BJ (cell line): ENCODE measurements around the gene COL18A1. TPM values are rescaled to one million over a fixed set of nuclear protein-coding genes. Genes with fewer than 3 reads are reported as not detected.
"Not testable (repeated sequence)": the region's sequence is repeated elsewhere in the genome, so short reads cannot be mapped to it uniquely, and the experiment has no call there.

Source experiments
- CTCF ChIA-PET: fragments of 350-600 bp; formaldehyde crosslinking; extraction: SDS; loops from one replicate; lab custom pipeline; 2021; ENCODE audit warnings: antibody characterized with exemption, inconsistent platforms; lab: Yijun Ruan, JAX
- POLR2A ChIA-PET: fragments of 300-600 bp; sonication (Branson Sonifier 250); formaldehyde crosslinking; extraction: SDS; loops from one replicate; lab custom pipeline; 2021; ENCODE audit warnings: antibody characterized with exemption; lab: Charles Lee
- DNase-seq: peaks from one replicate; pipeline ENCODE4 v3.0.0-alpha.2; 2011; ENCODE audit warnings: low read depth
- H3K27me3 ChIP-seq: 2 replicates; pipeline ENCODE4 v1.6.0; 2011; ENCODE audit warnings: low read length; ENCODE audit not compliant: control insufficient read depth, insufficient read depth
- H3K36me3 ChIP-seq: 2 replicates; pipeline ENCODE4 v1.5.1; 2011; ENCODE audit warnings: low read length; ENCODE audit not compliant: control insufficient read depth, insufficient read depth
- H3K4me3 ChIP-seq: 2 replicates; pipeline ENCODE4 v1.5.1; 2011; ENCODE audit warnings: low read depth, mild to moderate bottlenecking, control low read depth, low read length
- polyA plus RNA-seq: library from polyadenylated mRNA; depleted of rRNA; stranded (reverse); fragments of >200 nt; gene quantifications from 2 replicates; pipeline ENCODE4 v1.2.3, GENCODE V29; 2011
- TF ChIP-seq, protein P1 (sequence below): IDR thresholded peaks from 2 replicates; pipeline ENCODE4 v1.5.1; 2011; ENCODE audit warnings: low read depth, mild to moderate bottlenecking, control low read depth, inconsistent platforms, low read length, moderate library complexity; ENCODE audit not compliant: insufficient read depth

Gene COL18A1
- polyA plus RNA-seq, 1 experiment: 99.7 TPM

DNA sequence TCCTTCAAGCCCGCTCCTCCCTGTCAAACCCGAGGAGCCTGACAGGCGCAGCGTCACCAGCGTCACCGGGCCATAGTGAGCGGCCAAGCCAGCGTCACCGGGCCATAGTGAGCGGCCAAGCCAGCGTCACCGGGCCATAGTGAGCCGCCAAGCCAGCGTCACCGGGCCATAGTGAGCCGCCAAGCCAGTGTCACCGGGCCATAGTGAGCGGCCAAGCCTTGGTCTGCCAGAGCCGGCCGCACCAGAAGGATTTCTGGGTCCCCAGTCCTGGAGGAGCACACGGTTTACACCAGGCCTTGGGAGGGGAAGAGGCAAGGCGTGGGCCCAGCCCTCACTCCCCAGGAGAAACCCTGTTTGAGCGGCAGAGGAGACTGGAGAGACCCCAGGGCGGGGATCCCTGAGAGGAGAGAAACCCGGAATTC lies 39.8 kb upstream of the COL18A1 start:
- no peak for DNase-seq
- ChIA-PET CTCF (interaction anchor here (1.0 kb wide), 1 partner anchor 57 kb away, joined by 4 read pairs; no protein-coding TSS in a partner anchor), POLR2A (no interaction called here)
- Histone ChIP-seq H3K27me3 (no peaks in the 10 kb centered on the region), H3K4me3 (no peak overlapping the region), H3K36me3 (no peaks in the 10 kb centered on the region)
- TF ChIP-seq, protein P1, sequence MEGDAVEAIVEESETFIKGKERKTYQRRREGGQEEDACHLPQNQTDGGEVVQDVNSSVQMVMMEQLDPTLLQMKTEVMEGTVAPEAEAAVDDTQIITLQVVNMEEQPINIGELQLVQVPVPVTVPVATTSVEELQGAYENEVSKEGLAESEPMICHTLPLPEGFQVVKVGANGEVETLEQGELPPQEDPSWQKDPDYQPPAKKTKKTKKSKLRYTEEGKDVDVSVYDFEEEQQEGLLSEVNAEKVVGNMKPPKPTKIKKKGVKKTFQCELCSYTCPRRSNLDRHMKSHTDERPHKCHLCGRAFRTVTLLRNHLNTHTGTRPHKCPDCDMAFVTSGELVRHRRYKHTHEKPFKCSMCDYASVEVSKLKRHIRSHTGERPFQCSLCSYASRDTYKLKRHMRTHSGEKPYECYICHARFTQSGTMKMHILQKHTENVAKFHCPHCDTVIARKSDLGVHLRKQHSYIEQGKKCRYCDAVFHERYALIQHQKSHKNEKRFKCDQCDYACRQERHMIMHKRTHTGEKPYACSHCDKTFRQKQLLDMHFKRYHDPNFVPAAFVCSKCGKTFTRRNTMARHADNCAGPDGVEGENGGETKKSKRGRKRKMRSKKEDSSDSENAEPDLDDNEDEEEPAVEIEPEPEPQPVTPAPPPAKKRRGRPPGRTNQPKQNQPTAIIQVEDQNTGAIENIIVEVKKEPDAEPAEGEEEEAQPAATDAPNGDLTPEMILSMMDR: no peak

DNA sequence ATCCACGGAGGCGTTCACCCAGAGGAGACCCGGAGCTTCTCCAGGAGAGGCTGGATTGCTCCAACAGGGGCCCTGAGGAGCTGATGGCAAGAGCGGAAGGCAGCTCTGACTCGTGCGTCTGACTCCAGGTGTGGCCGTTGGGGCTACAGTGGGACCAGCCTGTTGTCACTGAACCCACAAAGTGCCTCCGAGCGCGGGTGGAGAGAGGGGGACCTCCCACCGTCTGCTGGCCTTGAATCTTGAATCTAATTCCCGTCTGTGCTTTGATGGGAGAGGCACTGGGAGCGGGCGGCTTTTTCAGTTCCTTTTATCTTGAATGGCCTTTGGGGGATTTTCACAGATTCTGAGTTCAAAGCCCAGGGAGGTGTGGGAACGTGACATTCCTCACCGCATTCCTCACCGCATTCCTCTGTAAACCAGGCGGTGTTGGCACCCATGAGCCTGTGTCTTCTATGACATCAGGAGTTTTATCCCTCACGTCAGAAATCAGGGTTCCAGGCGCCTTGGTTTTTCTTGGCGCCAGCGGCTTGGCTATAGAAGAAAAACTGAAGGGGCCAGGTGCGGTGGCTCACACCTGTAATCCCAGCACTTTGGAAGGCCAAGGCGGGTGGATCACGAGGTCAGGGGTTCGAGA lies 39.2 kb upstream of the COL18A1 start:
- H3K4me3 ChIP-seq: no peak overlapping the region
- H3K36me3 ChIP-seq: no peaks in the 10 kb centered on the region
- TF ChIP-seq, protein P1: no peak
- POLR2A ChIA-PET: no interaction called here
- DNase-seq: no peak
- CTCF ChIA-PET: no interaction called here
- no peaks in the 10 kb centered on the region for H3K27me3 ChIP-seq

DNA sequence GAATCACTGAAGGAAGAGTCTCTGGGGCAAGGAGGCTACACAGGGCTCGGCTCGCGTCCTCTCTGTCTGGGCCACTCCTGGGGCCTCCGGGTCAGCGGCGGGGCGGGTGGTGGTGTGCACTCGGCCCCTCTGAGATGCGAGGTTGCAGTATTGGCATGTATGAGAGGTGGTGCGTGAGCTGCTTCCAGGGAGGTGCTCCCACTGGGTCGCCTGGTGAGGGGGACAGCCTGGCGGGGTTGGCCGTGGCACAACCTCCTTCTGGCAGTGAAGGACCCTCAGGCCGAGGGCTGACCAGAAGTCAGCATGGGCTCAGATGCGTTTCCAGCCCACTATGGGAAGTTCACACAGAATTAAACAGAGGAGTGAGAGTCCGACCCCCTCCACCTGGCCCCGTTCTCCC lies 38.5 kb upstream of the COL18A1 start:
- TF ChIP-seq, protein P1: no peak
- Histone ChIP-seq H3K4me3 (no peak overlapping the region), H3K27me3 (no peaks in the 10 kb centered on the region), H3K36me3 (no peaks in the 10 kb centered on the region)
- ChIA-PET POLR2A (no interaction called here), CTCF (interaction anchor here (1.5 kb wide), 1 partner anchor 20 kb away, joined by 4 read pairs; no protein-coding TSS in a partner anchor)
- DNase-seq: no peak

DNA sequence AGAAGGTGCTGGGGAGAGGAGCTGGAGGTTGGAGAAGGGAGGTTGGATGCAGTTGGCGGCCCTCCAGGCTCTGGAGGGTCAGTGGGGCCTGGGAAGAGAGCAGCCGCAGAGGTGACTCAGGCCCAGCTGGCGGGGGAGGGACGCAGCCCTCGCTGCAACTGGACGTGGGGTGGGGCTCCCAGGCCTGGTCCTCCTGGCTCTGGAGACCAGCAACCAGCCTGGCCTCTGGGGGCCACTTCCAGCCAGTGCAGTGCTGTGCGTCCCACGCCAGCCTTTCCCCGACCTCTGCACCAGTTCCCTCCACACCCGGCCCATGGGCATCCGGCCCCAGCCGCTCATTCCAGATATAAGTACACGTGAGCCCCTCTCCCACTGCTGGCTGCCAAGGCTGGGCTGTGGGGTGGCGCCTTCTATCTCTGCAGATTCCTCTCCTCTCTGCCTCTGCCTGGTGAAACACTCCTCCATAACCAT lies 38.0 kb upstream of the COL18A1 start:
- H3K36me3 ChIP-seq: no peaks in the 10 kb centered on the region
- no peak for DNase-seq
- no peaks in the 10 kb centered on the region for H3K27me3 ChIP-seq
- ChIA-PET POLR2A (no interaction called here), CTCF (interaction anchor here (1.5 kb wide), 1 partner anchor 20 kb away, joined by 4 read pairs; no protein-coding TSS in a partner anchor)
- TF ChIP-seq, protein P1: no peak
- H3K4me3 ChIP-seq: no peak overlapping the region

DNA sequence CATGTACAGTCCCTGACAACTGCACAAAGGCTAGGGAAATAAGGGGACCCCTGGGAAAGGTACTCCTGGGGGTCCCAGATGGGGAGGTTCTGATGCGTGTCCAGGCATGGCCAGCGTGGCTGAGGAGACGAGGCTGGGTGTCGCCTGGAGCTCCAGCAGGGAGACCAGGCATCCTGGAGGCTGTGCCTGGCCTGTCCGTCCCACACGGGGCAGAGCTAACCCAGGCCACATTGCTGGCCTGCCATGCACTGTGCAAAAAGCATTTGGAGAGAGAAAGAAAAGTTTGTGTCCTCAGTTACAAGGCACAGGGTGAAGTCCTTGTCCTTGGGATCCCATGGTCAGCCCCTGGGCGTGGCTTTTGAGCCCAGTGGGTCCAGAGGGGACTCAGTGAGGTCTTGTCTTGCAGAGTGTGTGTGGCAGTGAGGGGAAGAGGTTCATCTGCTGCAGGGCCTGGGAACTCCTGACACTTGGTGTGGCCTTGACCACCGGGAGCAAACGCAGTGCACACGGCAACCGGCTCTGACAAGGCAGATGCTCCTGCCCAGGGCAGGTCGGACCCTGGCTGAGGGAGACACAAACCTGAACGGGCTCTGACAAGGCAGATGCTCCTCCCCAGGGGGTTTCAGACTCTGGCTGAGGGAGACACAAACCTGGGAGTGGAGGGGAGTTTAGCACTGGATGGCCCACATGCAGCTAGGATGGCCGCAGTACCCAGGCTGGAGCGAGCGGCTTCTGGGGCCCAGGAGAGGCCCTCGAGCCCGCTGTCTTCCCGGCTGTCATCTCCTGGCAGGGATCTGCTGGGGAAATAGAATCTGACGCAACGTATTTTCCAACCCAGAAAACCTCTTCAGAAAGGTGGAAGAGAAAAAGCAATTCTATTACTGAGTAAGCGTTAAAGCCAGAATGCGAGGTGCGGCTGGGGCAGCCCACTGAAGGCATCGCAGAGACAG lies 37.3 kb upstream of the COL18A1 start:
- ChIA-PET POLR2A (no interaction called here), CTCF (interaction anchor here (1.5 kb wide), 1 partner anchor 19 kb away, joined by 4 read pairs; no protein-coding TSS in a partner anchor)
- Histone ChIP-seq H3K27me3 (no peaks in the 10 kb centered on the region), H3K4me3 (no peak overlapping the region), H3K36me3 (no peaks in the 10 kb centered on the region)
- TF ChIP-seq, protein P1: no peak
- DNase-seq: no peak

DNA sequence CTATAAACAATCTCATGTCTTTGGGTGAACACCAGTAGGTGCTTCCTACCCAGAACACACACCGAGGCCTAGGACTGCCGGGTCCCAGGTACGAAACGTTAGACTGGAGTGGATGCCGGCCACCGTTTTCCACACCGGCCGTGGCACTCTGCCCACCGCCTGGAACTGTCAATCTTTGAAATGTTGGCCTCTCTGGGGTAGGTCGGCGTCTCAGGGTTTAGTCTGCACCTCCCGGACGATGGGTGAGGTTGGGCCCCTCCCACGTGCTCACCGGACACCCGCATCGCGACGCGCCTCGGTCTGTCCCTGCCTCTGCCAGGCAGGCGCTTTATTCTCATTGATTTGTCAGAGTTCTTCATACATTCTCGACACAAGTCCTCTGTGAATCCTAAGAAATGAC lies 35.9 kb upstream of the COL18A1 start:
- H3K4me3 ChIP-seq, H3K27me3 ChIP-seq, DNase-seq, CTCF ChIA-PET, POLR2A ChIA-PET, H3K36me3 ChIP-seq: not testable (repeated sequence)
